Endodermal cell (in vitro differentiated cells): ENCODE data around the gene MBD4. TPM values are rescaled to one million over a fixed set of nuclear protein-coding genes. Genes with fewer than 3 reads are reported as not detected.
A peak's percentile ranks its signal among the peaks of the same experiment; 100 is the strongest.
"Not testable (repeated sequence)": the region's sequence is repeated elsewhere in the genome, so short reads cannot be mapped to it uniquely, and the experiment has no call there.

Experiments
- DNase-seq: peaks from one replicate; pipeline ENCODE4 v3.0.0-alpha.2; 2017
- H3K27ac ChIP-seq: 2 replicates; pipeline ENCODE4 v1.5.1; 2013; ENCODE audit warnings: mild to moderate bottlenecking, low read depth, low read length, moderate library complexity
- H3K27me3 ChIP-seq: 2 replicates; pipeline ENCODE4 v1.6.1; 2013; ENCODE audit warnings: mild to moderate bottlenecking, low read length, moderate library complexity; ENCODE audit not compliant: insufficient read depth, control insufficient read depth, poor library complexity, severe bottlenecking
- H3K36me3 ChIP-seq: 2 replicates; pipeline ENCODE4 v1.7.0; 2013; ENCODE audit warnings: mild to moderate bottlenecking, low read length, moderate library complexity; ENCODE audit not compliant: control insufficient read depth, insufficient read depth
- H3K4me1 ChIP-seq: one replicate; pipeline ENCODE4 v1.7.0; 2013; ENCODE audit warnings: low read length; ENCODE audit not compliant: control insufficient read depth, insufficient read depth
- H3K4me3 ChIP-seq: 2 replicates; pipeline ENCODE4 v1.5.1; 2013; ENCODE audit warnings: mild to moderate bottlenecking, low read length, moderate library complexity
- H3K9ac ChIP-seq: 2 replicates; pipeline ENCODE4 v1.6.1; 2013; ENCODE audit warnings: mild to moderate bottlenecking, low read length, moderate library complexity; ENCODE audit not compliant: poor library complexity, severe bottlenecking; ENCODE audit errors: extremely low read depth
- H3K9me3 ChIP-seq: 2 replicates; pipeline ENCODE4 v1.6.1; 2013; ENCODE audit warnings: mild to moderate bottlenecking, low read length, moderate library complexity; ENCODE audit not compliant: control insufficient read depth
- H3K27ac Mint-ChIP-seq: 2 replicates; pipeline ENCODE4 v1.8.0; 2020; ENCODE audit warnings: mixed read lengths
- H3K27me3 Mint-ChIP-seq: 2 replicates; pipeline ENCODE4 v1.8.0; 2021; ENCODE audit warnings: mild to moderate bottlenecking, mixed read lengths; ENCODE audit not compliant: insufficient read depth
- H3K36me3 Mint-ChIP-seq: 2 replicates; pipeline ENCODE4 v1.8.0; 2020; ENCODE audit warnings: low read depth, mixed read lengths
- H3K4me1 Mint-ChIP-seq: 2 replicates; pipeline ENCODE4 v1.8.0; 2020; ENCODE audit warnings: mixed read lengths
- H3K4me3 Mint-ChIP-seq: 2 replicates; pipeline ENCODE4 v1.8.0; 2020; ENCODE audit warnings: mild to moderate bottlenecking, moderate library complexity, mixed read lengths
- H3K9me3 Mint-ChIP-seq: 2 replicates; pipeline ENCODE4 v1.8.0; 2020; ENCODE audit warnings: mild to moderate bottlenecking, mixed read lengths
- CTCF ChIP-seq: fragments of 200-600 bp; sonication (generic); conservative IDR thresholded peaks from 2 replicates; pipeline ENCODE4 v1.5.0; 2021; ENCODE audit warnings: antibody characterized with exemption, mild to moderate bottlenecking
- WGBS, 2 experiments: methylation state at CpG; one replicate each; pipeline versions ENCODE4 v1.1.5 to v1.1.7; 2013; ENCODE audit warnings: missing lambda C conversion rate in 2 of 2, mixed read lengths in 1 of 2; ENCODE audit not compliant: insufficient coverage in 1 of 2, insufficient read length in 1 of 2; 5-methylcytosine and 5-hydroxymethylcytosine counted together
- total RNA-seq, 2 donors: library from RNA; stranded (reverse); fragmentation: NEBNext Ultra II Directional in 1 of 2; extraction: Animal tissue kit (Norgen Biotek cat#: 25700) in 1 of 2; gene quantifications; 2 replicates in 1 of 2; 3 replicates in 1 of 2; pipeline ENCODE4 v1.2.1, GENCODE V29; 2021

Gene MBD4
- total RNA-seq, 2 donors from 2014 or later = 39.5 to 45.5 TPM

GRCh38 chr3:129399145-129399894 lies 40.4 kb downstream of the MBD4 start:
- Histone ChIP-seq H3K27me3 (no peaks in the 10 kb centered on the region), H3K4me3 (peak overlapping the region; percentile 95), H3K27ac (peak overlapping the region; percentile 82), H3K36me3 (peaks cover 30% of the 10 kb centered on the region), H3K9me3 (no peaks in the 10 kb centered on the region), H3K9ac (peak overlapping the region; percentile 91), H3K4me1 (no peaks in the 10 kb centered on the region)
- H3K27ac Mint-ChIP-seq = peak overlapping the region; percentile 98
- H3K9me3 Mint-ChIP-seq = no peaks in the 10 kb centered on the region
- peak; percentile 90 for DNase-seq
- no peaks in the 10 kb centered on the region for H3K27me3 Mint-ChIP-seq
- TF ChIP-seq CTCF = peak; percentile 83
- peak overlapping the region; percentile 99 for H3K4me3 Mint-ChIP-seq
- H3K36me3 Mint-ChIP-seq = peaks cover 15% of the 10 kb centered on the region
- WGBS, 2 experiments = 0% methylated on average over 18 to 21 of the region's 25 CpGs
- H3K4me1 Mint-ChIP-seq = peaks cover 9% of the 10 kb centered on the region

- H3K4me1 ChIP-seq = no peaks in the 10 kb centered on the region
- DNase-seq = peak; percentile 62
- H3K4me3 Mint-ChIP-seq = peak overlapping the region; percentile 99
- TF ChIP-seq CTCF = no peak
- H3K27me3 ChIP-seq = no peaks in the 10 kb centered on the region
- peak overlapping the region; percentile 82 for H3K27ac ChIP-seq
- peak overlapping the region; percentile 91 for H3K9ac ChIP-seq
- H3K4me3 ChIP-seq = peak overlapping the region; percentile 95
- H3K9me3 Mint-ChIP-seq = no peaks in the 10 kb centered on the region
- H3K4me1 Mint-ChIP-seq = peaks cover 9% of the 10 kb centered on the region
- H3K27me3 Mint-ChIP-seq = no peaks in the 10 kb centered on the region
- no peaks in the 10 kb centered on the region for H3K9me3 ChIP-seq
- H3K36me3 Mint-ChIP-seq = peaks cover 17% of the 10 kb centered on the region
- peaks cover 30% of the 10 kb centered on the region for H3K36me3 ChIP-seq
- WGBS, 2 experiments = 0 to 4% methylated on average over 8 to 18 of the region's 18 CpGs
- H3K27ac Mint-ChIP-seq = peak overlapping the region; percentile 98
Observed at GRCh38 chr3:129398803-129399144, 41.0 kb downstream of the MBD4 start.

GRCh38 chr3:129393760-129394564 lies 45.8 kb downstream of the MBD4 start:
- not testable (repeated sequence) for H3K27me3 ChIP-seq, H3K4me3 Mint-ChIP-seq, H3K27me3 Mint-ChIP-seq, H3K9ac ChIP-seq, H3K27ac Mint-ChIP-seq, H3K4me3 ChIP-seq, H3K27ac ChIP-seq, H3K9me3 Mint-ChIP-seq, H3K9me3 ChIP-seq, H3K4me1 ChIP-seq, DNase-seq
- H3K36me3 Mint-ChIP-seq = peaks cover 53% of the 10 kb centered on the region
- 80 to 96% methylated on average over 1 to 7 of the region's 17 CpGs for WGBS, 2 experiments
- H3K36me3 ChIP-seq = peaks cover 61% of the 10 kb centered on the region
- peaks cover 23% of the 10 kb centered on the region for H3K4me1 Mint-ChIP-seq
